ENCODE measurements around the gene FYB2. TPM values are rescaled to one million over a fixed set of nuclear protein-coding genes. Genes with fewer than 3 reads are reported as not detected.

FYB2 gene
- total RNA-seq, 2 donors from 2014 or later: 0.32 to 0.66 TPM

- intact Hi-C loops (cut with DNase I): no loop called here
- H3K9ac ChIP-seq (ENCODE audit: low read depth in 2 of 2, low read length in 2 of 2): peak overlapping the region in 1 of 2 donors; percentile 19
- no peaks in the 10 kb centered on the region for H3K27me3 ChIP-seq
- H3K36me3 ChIP-seq: no peaks in the 10 kb centered on the region
- H3K27ac ChIP-seq: peak overlapping the region; percentile 77
- H3K4me1 ChIP-seq: no peaks in the 10 kb centered on the region
- H3K9me3 ChIP-seq: no peaks in the 10 kb centered on the region
- TF ChIP-seq, protein P1, sequence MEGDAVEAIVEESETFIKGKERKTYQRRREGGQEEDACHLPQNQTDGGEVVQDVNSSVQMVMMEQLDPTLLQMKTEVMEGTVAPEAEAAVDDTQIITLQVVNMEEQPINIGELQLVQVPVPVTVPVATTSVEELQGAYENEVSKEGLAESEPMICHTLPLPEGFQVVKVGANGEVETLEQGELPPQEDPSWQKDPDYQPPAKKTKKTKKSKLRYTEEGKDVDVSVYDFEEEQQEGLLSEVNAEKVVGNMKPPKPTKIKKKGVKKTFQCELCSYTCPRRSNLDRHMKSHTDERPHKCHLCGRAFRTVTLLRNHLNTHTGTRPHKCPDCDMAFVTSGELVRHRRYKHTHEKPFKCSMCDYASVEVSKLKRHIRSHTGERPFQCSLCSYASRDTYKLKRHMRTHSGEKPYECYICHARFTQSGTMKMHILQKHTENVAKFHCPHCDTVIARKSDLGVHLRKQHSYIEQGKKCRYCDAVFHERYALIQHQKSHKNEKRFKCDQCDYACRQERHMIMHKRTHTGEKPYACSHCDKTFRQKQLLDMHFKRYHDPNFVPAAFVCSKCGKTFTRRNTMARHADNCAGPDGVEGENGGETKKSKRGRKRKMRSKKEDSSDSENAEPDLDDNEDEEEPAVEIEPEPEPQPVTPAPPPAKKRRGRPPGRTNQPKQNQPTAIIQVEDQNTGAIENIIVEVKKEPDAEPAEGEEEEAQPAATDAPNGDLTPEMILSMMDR (IDR thresholded peaks at IDR 0.05): no peak
- no peak overlapping the region for H3K4me3 ChIP-seq
- DNase-seq: no peak
These were observed 31.1 kb downstream of the FYB2 start for GRCh38 chr1:56788102-56788501.

GRCh38 chr1:56787330-56787729, 31.9 kb downstream of the FYB2 start:
- no peak for DNase-seq
- Histone ChIP-seq H3K27ac (peak overlapping the region; percentile 77), H3K4me3 (no peak overlapping the region), H3K9ac (ENCODE audit: low read depth in 2 of 2, low read length in 2 of 2) (no peak overlapping the region), H3K27me3 (no peaks in the 10 kb centered on the region), H3K36me3 (no peaks in the 10 kb centered on the region), H3K4me1 (no peaks in the 10 kb centered on the region), H3K9me3 (no peaks in the 10 kb centered on the region)
- TF ChIP-seq, protein P1 (IDR thresholded peaks at IDR 0.05): no peak
- intact Hi-C loops (cut with DNase I): no loop called here

- H3K4me3 ChIP-seq: no peak overlapping the region
- no peaks in the 10 kb centered on the region for H3K9me3 ChIP-seq
- H3K36me3 ChIP-seq: no peaks in the 10 kb centered on the region
- no peaks in the 10 kb centered on the region for H3K4me1 ChIP-seq
- no peak overlapping the region for H3K27ac ChIP-seq
- H3K27me3 ChIP-seq: no peaks in the 10 kb centered on the region
- intact Hi-C loops (cut with DNase I): no loop called here
- TF ChIP-seq, protein P1 (IDR thresholded peaks at IDR 0.05): no peak
- DNase-seq: no peak
- no peak overlapping the region for H3K9ac ChIP-seq (ENCODE audit: low read depth in 2 of 2, low read length in 2 of 2)
These were observed 36.4 kb downstream of the FYB2 start for GRCh38 chr1:56782773-56783172.

GRCh38 chr1:56780826-56781225, 38.4 kb downstream of the FYB2 start:
- Histone ChIP-seq H3K27me3 (no peaks in the 10 kb centered on the region), H3K9ac (ENCODE audit: low read depth in 2 of 2, low read length in 2 of 2) (no peak overlapping the region), H3K36me3 (no peaks in the 10 kb centered on the region), H3K27ac (no peak overlapping the region), H3K4me3 (no peak overlapping the region), H3K4me1 (no peaks in the 10 kb centered on the region), H3K9me3 (no peaks in the 10 kb centered on the region)
- TF ChIP-seq, protein P1 (IDR thresholded peaks at IDR 0.05): no peak
- intact Hi-C loops (cut with DNase I): no loop called here
- no peak for DNase-seq

GRCh38 chr1:56780128-56780750, 39.0 kb downstream of the FYB2 start:
- H3K9ac ChIP-seq (ENCODE audit: low read depth in 2 of 2, low read length in 2 of 2): no peak overlapping the region
- no peaks in the 10 kb centered on the region for H3K9me3 ChIP-seq
- no peaks in the 10 kb centered on the region for H3K4me1 ChIP-seq
- no peak overlapping the region for H3K4me3 ChIP-seq
- H3K27me3 ChIP-seq: no peaks in the 10 kb centered on the region
- H3K36me3 ChIP-seq: no peaks in the 10 kb centered on the region
- intact Hi-C loops (cut with DNase I): no loop called here
- no peak for DNase-seq
- H3K27ac ChIP-seq: no peak overlapping the region
- TF ChIP-seq, protein P1 (IDR thresholded peaks at IDR 0.05): no peak

All from colonic mucosa (tissue), 4 donors.